GM18870 (cell line): ENCODE measurements around the gene EAPP.
"Not testable (repeated sequence)": the region's sequence is repeated elsewhere in the genome, so short reads cannot be mapped to it uniquely, and the experiment has no call there.

Source experiments
- ATAC-seq: cut with Tn5 transposase; IDR thresholded peaks from one replicate; pipeline ENCODE4 v1.9.1; 2021; ENCODE audit warnings: moderate library complexity; ENCODE audit not compliant: unreplicated experiment

EAPP gene

GRCh38 chr14:34539407-34540180, at the start of gene EAPP:
EAPP (minus strand) TSS chr14:34539701; CDS start chr14:34539628, 73 bp downstream.
- ATAC-seq: peak; percentile 96

- ATAC-seq: no peak
Observed at GRCh38 chr14:34583525-34583924, 44.0 kb upstream of the EAPP start.

GRCh38 chr14:34582117-34582680, 42.7 kb upstream of the EAPP start:
- ATAC-seq: no peak

- ATAC-seq: no peak
Observed at GRCh38 chr14:34580381-34580780, 40.9 kb upstream of the EAPP start.

- no peak for ATAC-seq
Observed at GRCh38 chr14:34571771-34572170, 32.3 kb upstream of the EAPP start.

- no peak for ATAC-seq
Observed at GRCh38 chr14:34569750-34570149, 30.2 kb upstream of the EAPP start.

- no peak for ATAC-seq
Observed at GRCh38 chr14:34568803-34569202, 29.3 kb upstream of the EAPP start.

GRCh38 chr14:34562776-34563150, 23.3 kb upstream of the EAPP start:
- no peak for ATAC-seq

- ATAC-seq: not testable (repeated sequence)
Observed at GRCh38 chr14:34562037-34562775, 22.7 kb upstream of the EAPP start.

- ATAC-seq: peak; percentile 28
Observed at GRCh38 chr14:34556498-34556829, 17.0 kb upstream of the EAPP start.

- ATAC-seq: peak; percentile 66
Observed at GRCh38 chr14:34555583-34556497, 16.3 kb upstream of the EAPP start.

GRCh38 chr14:34554540-34555250, 15.2 kb upstream of the EAPP start:
- ATAC-seq: no peak

GRCh38 chr14:34549276-34549966, 9.9 kb upstream of the EAPP start:
- not testable (repeated sequence) for ATAC-seq

GRCh38 chr14:34548472-34548981, 9.0 kb upstream of the EAPP start:
- ATAC-seq: no peak

GRCh38 chr14:34547136-34547520, 7.6 kb upstream of the EAPP start:
- ATAC-seq: peak; percentile 33

- ATAC-seq: peak; percentile 75
Observed at GRCh38 chr14:34546272-34547135, 7.0 kb upstream of the EAPP start.

- not testable (repeated sequence) for ATAC-seq
Observed at GRCh38 chr14:34540181-34541059, 919 bp upstream of the EAPP start.
